IMR-90 (cell line): ENCODE measurements around the gene GALNT3. TPM values are rescaled to one million over a fixed set of nuclear protein-coding genes. Genes with fewer than 3 reads are reported as not detected.

Experiments
- ATAC-seq: fragments of 200-7000 bp; cut with Tn5 transposase; 2 replicates; pipeline ENCODE4 v1.9.1; 2020; ENCODE audit warnings: low read depth, mild to moderate bottlenecking, moderate library complexity
- BruUV-seq: library from RNA; stranded (reverse); fragments of 400-500 nt; replicated peaks from 2 replicates; lab custom pipeline; 2021; lab: Mats Ljungman, UMichigan
- CTCF ChIA-PET: fragments of 300-600 bp; formaldehyde crosslinking; extraction: SDS; loops from one replicate; lab custom pipeline; 2021; ENCODE audit warnings: antibody characterized with exemption; lab: Yijun Ruan, JAX
- POLR2A ChIA-PET: fragments of 300-600 bp; sonication (Branson Sonifier 250); formaldehyde crosslinking; loops from one replicate; lab custom pipeline; 2022; ENCODE audit warnings: antibody characterized with exemption; ENCODE audit not compliant: unreplicated experiment; lab: Charles Lee
- DNase-seq: peaks from one replicate; pipeline ENCODE4 v3.0.0; 2013
- H2AFZ ChIP-seq: replicated peaks from 2 replicates; pipeline ENCODE3; 2013; ENCODE audit warnings: low read length, mild to moderate bottlenecking; ENCODE audit not compliant: poor library complexity
- H2AK5ac ChIP-seq: 2 replicates; pipeline ENCODE4 v1.6.1; 2013; ENCODE audit warnings: low read depth, low read length, inconsistent platforms
- H2AK9ac ChIP-seq: replicated peaks from 2 replicates; pipeline ENCODE3; 2013; ENCODE audit warnings: mild to moderate bottlenecking, low read depth, low read length, moderate library complexity; ENCODE audit not compliant: poor library complexity
- H2BK120ac ChIP-seq: 2 replicates; pipeline ENCODE4 v1.6.1; 2013; ENCODE audit warnings: low read depth, low read length, inconsistent platforms
- H2BK15ac ChIP-seq: 3 replicates; pipeline ENCODE4 v1.6.1; 2013; ENCODE audit warnings: low read depth, low read length, inconsistent platforms
- H2BK20ac ChIP-seq: 2 replicates; pipeline ENCODE4 v1.6.1; 2013; ENCODE audit warnings: low read depth, mild to moderate bottlenecking, inconsistent platforms, low read length, moderate library complexity
- H2BK5ac ChIP-seq: 2 replicates; pipeline ENCODE4 v1.6.1; 2013; ENCODE audit warnings: mild to moderate bottlenecking, low read depth, low read length, inconsistent platforms; ENCODE audit not compliant: poor library complexity, severe bottlenecking
- H3K14ac ChIP-seq: replicated peaks from 2 replicates; pipeline ENCODE4 v1.6.1; 2013; ENCODE audit warnings: low read depth, low read length, inconsistent platforms
- H3K18ac ChIP-seq: 2 replicates; pipeline ENCODE4 v1.6.1; 2013; ENCODE audit warnings: low read depth, low read length, control low read depth
- H3K23ac ChIP-seq: 2 replicates; pipeline ENCODE4 v1.6.1; 2013; ENCODE audit warnings: low read depth, low read length, inconsistent platforms
- H3K27ac ChIP-seq: 2 replicates; pipeline ENCODE4 v1.5.1; 2013; ENCODE audit warnings: mild to moderate bottlenecking, control low read depth, low read length; ENCODE audit not compliant: insufficient read depth
- H3K27me3 ChIP-seq: 2 replicates; pipeline ENCODE4 v1.6.1; 2013; ENCODE audit warnings: low read length; ENCODE audit not compliant: control insufficient read depth, insufficient read depth
- H3K36me3 ChIP-seq: 2 replicates; pipeline ENCODE4 v1.6.1; 2013; ENCODE audit warnings: low read length, mixed read lengths; ENCODE audit not compliant: control insufficient read depth, insufficient read depth
- H3K4ac ChIP-seq: 2 replicates; pipeline ENCODE4 v1.6.1; 2013; ENCODE audit warnings: low read depth, low read length, inconsistent platforms
- H3K4me1 ChIP-seq: 2 replicates; pipeline ENCODE4 v1.6.1; 2013; ENCODE audit warnings: low read length, mixed read lengths; ENCODE audit not compliant: control insufficient read depth, insufficient read depth
- H3K4me2 ChIP-seq: 2 replicates; pipeline ENCODE4 v1.6.1; 2013; ENCODE audit warnings: low read depth, mild to moderate bottlenecking, control low read depth, low read length, moderate library complexity
- H3K4me3 ChIP-seq: 2 replicates; pipeline ENCODE4 v1.5.1; 2013; ENCODE audit warnings: low read depth, mild to moderate bottlenecking, control low read depth, low read length, moderate library complexity; ENCODE audit not compliant: insufficient read depth
- H3K56ac ChIP-seq: 2 replicates; pipeline ENCODE4 v1.6.1; 2013; ENCODE audit warnings: low read length, inconsistent platforms; ENCODE audit not compliant: insufficient read depth; ENCODE audit errors: extremely low read depth
- H3K79me1 ChIP-seq, 2 experiments: 2 replicates each; pipeline ENCODE4 v1.6.1; 2013; ENCODE audit warnings: low read length in 2 of 2, inconsistent platforms in 1 of 2, low read depth in 1 of 2
- H3K9ac ChIP-seq: 2 replicates; pipeline ENCODE4 v1.6.1; 2013; ENCODE audit warnings: low read depth, low read length, control low read depth
- H3K9me1 ChIP-seq: 2 replicates; pipeline ENCODE4 v1.6.1; 2013; ENCODE audit warnings: low read length, inconsistent platforms; ENCODE audit not compliant: insufficient read depth
- H3K9me3 ChIP-seq: 2 replicates; pipeline ENCODE4 v1.6.1; 2013; ENCODE audit warnings: low read length; ENCODE audit not compliant: control insufficient read depth, insufficient read depth
- H4K20me1 ChIP-seq: 2 replicates; pipeline ENCODE4 v1.6.1; 2013; ENCODE audit warnings: low read length, inconsistent platforms; ENCODE audit not compliant: insufficient read depth
- H4K5ac ChIP-seq: 2 replicates; pipeline ENCODE4 v1.6.1; 2013; ENCODE audit warnings: mild to moderate bottlenecking, low read depth, low read length, control low read depth
- H4K8ac ChIP-seq, 2 experiments: 2 replicates each; pipeline ENCODE4 v1.6.1; 2013; ENCODE audit warnings: low read depth in 2 of 2, low read length in 2 of 2, control low read depth in 1 of 2, inconsistent platforms in 1 of 2
- H4K91ac ChIP-seq: 2 replicates; pipeline ENCODE4 v1.6.1; 2013; ENCODE audit warnings: low read depth, low read length, inconsistent platforms; ENCODE audit not compliant: insufficient read depth
- BHLHE40 ChIP-seq: fragments of 150-350 bp; IDR thresholded peaks from 2 replicates; pipeline ENCODE4 v1.6.1; 2016; ENCODE audit warnings: mild to moderate bottlenecking, low read depth, low read length
- CEBPB ChIP-seq: IDR thresholded peaks from 2 replicates; pipeline ENCODE4 v1.6.1; 2012; ENCODE audit warnings: low read depth, low read length, improper control_type of control experiment
- CHD1 ChIP-seq: IDR thresholded peaks from 2 replicates; pipeline ENCODE4 v1.6.1; 2012; ENCODE audit warnings: low read depth, low read length, improper control_type of control experiment
- FOS ChIP-seq: fragments of 150-350 bp; IDR thresholded peaks from 2 replicates; pipeline ENCODE4 v1.6.1; 2016; ENCODE audit warnings: low read depth, low read length
- MAFK ChIP-seq: IDR thresholded peaks from 2 replicates; pipeline ENCODE4 v1.6.1; 2012; ENCODE audit warnings: low read depth, low read length, improper control_type of control experiment
- MAZ ChIP-seq: IDR thresholded peaks from 2 replicates; pipeline ENCODE4 v1.6.1; 2012; ENCODE audit warnings: low read depth, mild to moderate bottlenecking, low read length, improper control_type of control experiment, moderate library complexity, borderline replicate concordance
- MXI1 ChIP-seq: IDR thresholded peaks from 2 replicates; pipeline ENCODE4 v1.6.1; 2012; ENCODE audit warnings: low read depth, mild to moderate bottlenecking, low read length, moderate library complexity, borderline replicate concordance
- NFE2L2 ChIP-seq: fragments of 150-350 bp; IDR thresholded peaks from 2 replicates; pipeline ENCODE4 v1.6.1; 2016; ENCODE audit warnings: low read depth, mild to moderate bottlenecking, low read length
- POLR2A ChIP-seq: IDR thresholded peaks from 2 replicates; pipeline ENCODE4 v1.6.1; 2012; ENCODE audit warnings: mild to moderate bottlenecking, low read depth, low read length
- RAD21 ChIP-seq: IDR thresholded peaks from 2 replicates; pipeline ENCODE4 v1.6.1; 2012; ENCODE audit warnings: low read length, improper control_type of control experiment
- RCOR1 ChIP-seq: IDR thresholded peaks from 2 replicates; pipeline ENCODE4 v1.6.1; 2012; ENCODE audit warnings: mild to moderate bottlenecking, low read length, improper control_type of control experiment; ENCODE audit not compliant: insufficient replicate concordance
- RFX5 ChIP-seq: IDR thresholded peaks from 2 replicates; pipeline ENCODE4 v1.8.0; 2012; ENCODE audit warnings: low read depth, mild to moderate bottlenecking, low read length, moderate library complexity
- SMC3 ChIP-seq: fragments of 150-350 bp; IDR thresholded peaks from 2 replicates; pipeline ENCODE4 v1.6.1; 2016; ENCODE audit warnings: low read depth, mild to moderate bottlenecking, antibody characterized with exemption, low read length, moderate library complexity
- WGBS, 2 experiments: methylation state at CpG; one replicate each; pipeline versions ENCODE4 v1.1.5 to v1.1.7; 2013; ENCODE audit warnings: missing lambda C conversion rate in 2 of 2; ENCODE audit not compliant: insufficient read length in 1 of 2; ENCODE audit errors: extremely low coverage in 2 of 2; 5-methylcytosine and 5-hydroxymethylcytosine counted together
- dilution Hi-C: fragments of 300-500 bp; cut with HindIII; formaldehyde crosslinking; loops from one replicate; pipeline ENCODE4 v1.14.3; 2018; ENCODE audit warnings: low sequenced_read_pairs; ENCODE audit not compliant: unreplicated experiment
- in situ Hi-C: fragments of 300-500 bp; cut with MboI; formaldehyde crosslinking; loops from 3 replicates; pipeline ENCODE4 v1.14.3; 2019; ENCODE audit warnings: low sequenced_read_pairs, inconsistent platforms, mixed read lengths
- intact Hi-C: fragments of 100-400 bp; cut with micrococcal nuclease; formaldehyde crosslinking; loops from 2 replicates; pipeline ENCODE4 v1.10.0; 2022
- polyA plus RNA-seq, 3 experiments: library from polyadenylated mRNA; depleted of rRNA; stranded (reverse); fragments of >200 nt; gene quantifications; 2 replicates each; pipeline ENCODE4 v1.2.3, GENCODE V29; 2012; ENCODE audit warnings: low replicate concordance in 1 of 3
- total RNA-seq: library from RNA; depleted of rRNA; stranded (reverse); fragments of >200 nt; gene quantifications from 2 replicates; pipeline ENCODE4 v1.2.3, GENCODE V29; 2012
- TF ChIP-seq, protein P1 (sequence below): fragments of 150-350 bp; IDR thresholded peaks from 2 replicates; pipeline ENCODE4 v1.6.1; 2017; ENCODE audit warnings: mild to moderate bottlenecking, antibody characterized with exemption, low read length, low read depth
- TF ChIP-seq, protein P2 (sequence below): conservative IDR thresholded peaks from 2 replicates; pipeline ENCODE4 v1.5.1; 2012; ENCODE audit warnings: mild to moderate bottlenecking, low read depth, low read length, improper control_type of control experiment
- TF ChIP-seq, protein P3 (sequence below): fragments of 150-350 bp; IDR thresholded peaks from 2 replicates; pipeline ENCODE4 v1.6.1; 2016; ENCODE audit warnings: low read depth, mild to moderate bottlenecking, low read length, moderate library complexity, borderline replicate concordance

The GALNT3 gene
- total and polyA plus RNA-seq, 2 of the 4 experiments (the other 2 are of a cell fraction) = 1.1 to 2.0 TPM

DNA sequence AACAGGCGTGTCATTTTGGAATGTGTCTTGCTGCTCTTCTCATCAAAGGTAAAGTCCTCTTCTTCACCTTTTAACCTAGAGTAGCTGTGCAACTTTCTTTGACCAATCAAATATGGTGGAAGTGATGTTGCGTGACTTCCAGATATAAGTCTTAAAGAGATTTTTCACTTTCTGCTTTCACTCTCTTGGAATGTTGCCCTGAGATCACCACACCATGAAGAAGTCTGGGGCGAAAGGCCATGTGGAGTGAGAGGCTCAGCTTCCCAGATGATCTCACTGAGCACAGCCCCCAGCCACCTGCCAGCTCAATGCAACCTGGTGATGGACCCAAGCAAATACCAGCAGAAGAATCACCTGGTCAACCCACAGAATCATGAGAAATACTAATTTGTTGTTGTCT, 7.1 kb upstream of the GALNT3 start:
- no peaks in the 10 kb centered on the region for H3K4me1 ChIP-seq
- H2AK9ac ChIP-seq = no peak overlapping the region
- H3K14ac ChIP-seq = no peak overlapping the region
- dilution Hi-C loops = no loop called here
- no peaks in the 10 kb centered on the region for H3K36me3 ChIP-seq
- H3K23ac ChIP-seq = no peak overlapping the region
- no peaks in the 10 kb centered on the region for H3K27me3 ChIP-seq
- H3K9me3 ChIP-seq = no peaks in the 10 kb centered on the region
- H3K9ac ChIP-seq = no peak overlapping the region
- H2BK5ac ChIP-seq = no peak overlapping the region
- H2BK20ac ChIP-seq = no peak overlapping the region
- H4K91ac ChIP-seq = no peak overlapping the region
- intact Hi-C loops = no loop called here
- H3K9me1 ChIP-seq = no peaks in the 10 kb centered on the region
- TF ChIP-seq FOS = no peak
- TF ChIP-seq, protein P1, sequence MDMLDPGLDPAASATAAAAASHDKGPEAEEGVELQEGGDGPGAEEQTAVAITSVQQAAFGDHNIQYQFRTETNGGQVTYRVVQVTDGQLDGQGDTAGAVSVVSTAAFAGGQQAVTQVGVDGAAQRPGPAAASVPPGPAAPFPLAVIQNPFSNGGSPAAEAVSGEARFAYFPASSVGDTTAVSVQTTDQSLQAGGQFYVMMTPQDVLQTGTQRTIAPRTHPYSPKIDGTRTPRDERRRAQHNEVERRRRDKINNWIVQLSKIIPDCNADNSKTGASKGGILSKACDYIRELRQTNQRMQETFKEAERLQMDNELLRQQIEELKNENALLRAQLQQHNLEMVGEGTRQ = no peak
- TF ChIP-seq NFE2L2 = no peak
- TF ChIP-seq, protein P2, sequence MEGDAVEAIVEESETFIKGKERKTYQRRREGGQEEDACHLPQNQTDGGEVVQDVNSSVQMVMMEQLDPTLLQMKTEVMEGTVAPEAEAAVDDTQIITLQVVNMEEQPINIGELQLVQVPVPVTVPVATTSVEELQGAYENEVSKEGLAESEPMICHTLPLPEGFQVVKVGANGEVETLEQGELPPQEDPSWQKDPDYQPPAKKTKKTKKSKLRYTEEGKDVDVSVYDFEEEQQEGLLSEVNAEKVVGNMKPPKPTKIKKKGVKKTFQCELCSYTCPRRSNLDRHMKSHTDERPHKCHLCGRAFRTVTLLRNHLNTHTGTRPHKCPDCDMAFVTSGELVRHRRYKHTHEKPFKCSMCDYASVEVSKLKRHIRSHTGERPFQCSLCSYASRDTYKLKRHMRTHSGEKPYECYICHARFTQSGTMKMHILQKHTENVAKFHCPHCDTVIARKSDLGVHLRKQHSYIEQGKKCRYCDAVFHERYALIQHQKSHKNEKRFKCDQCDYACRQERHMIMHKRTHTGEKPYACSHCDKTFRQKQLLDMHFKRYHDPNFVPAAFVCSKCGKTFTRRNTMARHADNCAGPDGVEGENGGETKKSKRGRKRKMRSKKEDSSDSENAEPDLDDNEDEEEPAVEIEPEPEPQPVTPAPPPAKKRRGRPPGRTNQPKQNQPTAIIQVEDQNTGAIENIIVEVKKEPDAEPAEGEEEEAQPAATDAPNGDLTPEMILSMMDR = no peak
- no peak for TF ChIP-seq MAZ
- TF ChIP-seq SMC3 = no peak
- no peak for TF ChIP-seq BHLHE40
- no peak for TF ChIP-seq MXI1
- no peak for TF ChIP-seq POLR2A
- TF ChIP-seq RCOR1 = no peak
- no peak for TF ChIP-seq RFX5
- TF ChIP-seq CEBPB = no peak
- no peak for TF ChIP-seq CHD1
- TF ChIP-seq, protein P3, sequence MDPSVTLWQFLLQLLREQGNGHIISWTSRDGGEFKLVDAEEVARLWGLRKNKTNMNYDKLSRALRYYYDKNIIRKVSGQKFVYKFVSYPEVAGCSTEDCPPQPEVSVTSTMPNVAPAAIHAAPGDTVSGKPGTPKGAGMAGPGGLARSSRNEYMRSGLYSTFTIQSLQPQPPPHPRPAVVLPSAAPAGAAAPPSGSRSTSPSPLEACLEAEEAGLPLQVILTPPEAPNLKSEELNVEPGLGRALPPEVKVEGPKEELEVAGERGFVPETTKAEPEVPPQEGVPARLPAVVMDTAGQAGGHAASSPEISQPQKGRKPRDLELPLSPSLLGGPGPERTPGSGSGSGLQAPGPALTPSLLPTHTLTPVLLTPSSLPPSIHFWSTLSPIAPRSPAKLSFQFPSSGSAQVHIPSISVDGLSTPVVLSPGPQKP = no peak
- TF ChIP-seq MAFK = no peak
- TF ChIP-seq RAD21 = no peak
- DNase-seq = no peak
- no peak overlapping the region for H3K56ac ChIP-seq
- in situ Hi-C loops = no loop called here
- CTCF ChIA-PET = no interaction called here
- H3K27ac ChIP-seq = no peak overlapping the region
- no peak overlapping the region for H2BK15ac ChIP-seq
- no peaks in the 10 kb centered on the region for H4K20me1 ChIP-seq
- H3K4ac ChIP-seq = no peak overlapping the region
- H2BK120ac ChIP-seq = no peak overlapping the region
- no peaks in the 10 kb centered on the region for H3K79me1 ChIP-seq
- whole genome bisulfite sequencing, 2 experiments = no CpG with 5 or more reads among the region's 3 CpGs
- H4K5ac ChIP-seq = no peak overlapping the region
- no peak overlapping the region for H4K8ac ChIP-seq
- no peak overlapping the region for H3K4me3 ChIP-seq
- H3K4me2 ChIP-seq = no peak overlapping the region
- ATAC-seq = no peak
- no peak overlapping the region for H2AK5ac ChIP-seq
- POLR2A ChIA-PET = no interaction called here
- no peak overlapping the region for H3K18ac ChIP-seq
- H2AFZ ChIP-seq = no peak overlapping the region
- BruUV-seq = no TSS peak
